Measurements from ENCODE around the gene ZNF579. TPM values are rescaled to one million over a fixed set of nuclear protein-coding genes. Genes with fewer than 3 reads are reported as not detected.

ZNF579 gene
- total and polyA plus RNA-seq, 2 of the 13 experiments (the other 11 are each of a cell fraction or from before 2014, with no cell fraction given): 2.1 to 2.9 TPM

GRCh38 chr19:55605637-55606470 lies 25.2 kb upstream of the ZNF579 start, which contains the start of gene ZNF865 (continued):
- TF ChIP-seq ZNF567 (CRISPR knock-in tag; IDR thresholded peaks at IDR 0.05; ENCODE audit: borderline replicate concordance) (no peak), YEATS2 (CRISPR knock-in tag; IDR thresholded peaks at IDR 0.05; ENCODE audit: borderline replicate concordance) (peak; percentile 60; the same call in 1 of the 2 replicates), SIX1 (CRISPR knock-in tag; IDR thresholded peaks at IDR 0.05; ENCODE audit: borderline replicate concordance) (no peak), KLF11 (CRISPR knock-in tag; IDR thresholded peaks at IDR 0.05) (no peak), PPARG (CRISPR knock-in tag; conservative IDR thresholded peaks at IDR 0.05) (no peak), ARID2 (CRISPR knock-in tag; IDR thresholded peaks at IDR 0.05; ENCODE audit: borderline replicate concordance) (no peak), THYN1 (CRISPR knock-in tag; IDR thresholded peaks at IDR 0.05; ENCODE audit: borderline replicate concordance, low read depth) (no peak), TFDP2 (CRISPR knock-in tag; IDR thresholded peaks at IDR 0.05) (no peak), ASH2L (IDR thresholded peaks at IDR 0.05; ENCODE audit: insufficient read length, low read depth, low read length) (no peak), FOXP4 (CRISPR knock-in tag; IDR thresholded peaks at IDR 0.05) (no peak), ZNF562 (CRISPR knock-in tag; IDR thresholded peaks at IDR 0.05; ENCODE audit: borderline replicate concordance) (no peak), MED13 (CRISPR knock-in tag; IDR thresholded peaks at IDR 0.05) (no peak), SATB2 (CRISPR knock-in tag; IDR thresholded peaks at IDR 0.05) (no peak), ELF3 (CRISPR knock-in tag; IDR thresholded peaks at IDR 0.05) (peak; percentile 5; the same call in 1 of the 2 replicates), GATAD2A (CRISPR knock-in tag; IDR thresholded peaks at IDR 0.05) (peak; percentile 32; the same call in 1 of the 2 replicates), ZNF12 (CRISPR knock-in tag; IDR thresholded peaks at IDR 0.05) (no peak), FOXO4 (CRISPR knock-in tag; conservative IDR thresholded peaks at IDR 0.05) (no peak), E2F2 (CRISPR knock-in tag; IDR thresholded peaks at IDR 0.05; ENCODE audit: borderline replicate concordance) (no peak), FOXA3 (CRISPR knock-in tag; IDR thresholded peaks at IDR 0.05) (no peak), RBM22 (optimal IDR thresholded peaks at IDR 0.05; ENCODE audit: low read length) (no peak), ZNF543 (CRISPR knock-in tag; IDR thresholded peaks at IDR 0.05) (no peak), ZSCAN5A (CRISPR knock-in tag; IDR thresholded peaks at IDR 0.05; ENCODE audit: borderline replicate concordance) (no peak), JUNB (CRISPR knock-in tag; IDR thresholded peaks at IDR 0.05; ENCODE audit: borderline replicate concordance) (no peak), IKZF1 (IDR thresholded peaks at IDR 0.05) (no peak)
